Neural crest cell (in vitro differentiated cells): ENCODE measurements around the gene C11orf98. TPM values are rescaled to one million over a fixed set of nuclear protein-coding genes. Genes with fewer than 3 reads are reported as not detected.
A peak's percentile ranks its signal among the peaks of the same experiment; 100 is the strongest.

Experiments
- DNase-seq: peaks from one replicate; pipeline ENCODE4 v3.0.0; 2021; ENCODE audit warnings: low read depth, mixed read lengths, low spot score
- H3K27ac Mint-ChIP-seq: one replicate; pipeline ENCODE4 v1.8.0; 2021; ENCODE audit warnings: mild to moderate bottlenecking, mixed read lengths; ENCODE audit not compliant: unreplicated experiment
- H3K27me3 Mint-ChIP-seq: 2 replicates; pipeline ENCODE4 v1.8.0; 2021; ENCODE audit warnings: low read depth, mild to moderate bottlenecking, mixed read lengths
- H3K36me3 Mint-ChIP-seq: 2 replicates; pipeline ENCODE4 v1.8.0; 2021; ENCODE audit warnings: low read depth, mild to moderate bottlenecking, mixed read lengths
- H3K4me1 Mint-ChIP-seq: 2 replicates; pipeline ENCODE4 v1.8.0; 2021; ENCODE audit warnings: mixed read lengths
- H3K4me3 Mint-ChIP-seq: one replicate; pipeline ENCODE4 v1.8.0; 2021; ENCODE audit warnings: mild to moderate bottlenecking, mixed read lengths
- H3K9me3 Mint-ChIP-seq: 2 replicates; pipeline ENCODE4 v1.8.0; 2021; ENCODE audit warnings: mixed read lengths
- total RNA-seq: library from RNA; stranded (reverse); gene quantifications from 2 replicates; pipeline ENCODE4 v1.2.1, GENCODE V29; 2021
- TF ChIP-seq, protein P1 (sequence below): fragments of 200-600 bp; sonication (generic); conservative IDR thresholded peaks from 2 replicates; pipeline ENCODE4 v1.5.0; 2021; ENCODE audit warnings: antibody characterized with exemption, mild to moderate bottlenecking

Gene C11orf98
- total RNA-seq, 1 donor from 2014 or later = 97.4 TPM

DNA sequence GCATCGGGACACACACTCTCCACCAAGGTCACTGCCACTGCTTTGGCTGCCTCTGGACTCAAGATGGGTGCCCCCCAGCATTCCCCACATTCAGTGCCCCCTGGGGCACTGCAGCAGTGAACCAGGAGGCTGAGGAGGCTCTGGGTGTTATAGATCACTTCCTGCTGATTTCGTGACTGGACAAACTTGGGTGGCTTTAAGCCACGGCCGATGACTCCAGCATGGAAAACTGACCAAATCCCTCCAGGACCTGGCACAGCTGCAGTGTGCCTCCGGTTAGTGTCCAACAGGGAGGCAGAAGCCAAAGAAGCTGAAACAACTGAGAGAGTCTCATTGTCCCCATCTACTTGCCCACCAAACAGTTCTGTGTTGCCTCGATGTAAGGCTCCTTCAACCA lies 17.4 kb downstream of the C11orf98 start:
- Mint-ChIP-seq H3K9me3 (no peaks in the 10 kb centered on the region), H3K36me3 (peaks cover 2% of the 10 kb centered on the region), H3K27me3 (peaks cover 3% of the 10 kb centered on the region), H3K27ac (no peak overlapping the region), H3K4me1 (peaks cover 23% of the 10 kb centered on the region), H3K4me3 (no peak overlapping the region)
- TF ChIP-seq, protein P1, sequence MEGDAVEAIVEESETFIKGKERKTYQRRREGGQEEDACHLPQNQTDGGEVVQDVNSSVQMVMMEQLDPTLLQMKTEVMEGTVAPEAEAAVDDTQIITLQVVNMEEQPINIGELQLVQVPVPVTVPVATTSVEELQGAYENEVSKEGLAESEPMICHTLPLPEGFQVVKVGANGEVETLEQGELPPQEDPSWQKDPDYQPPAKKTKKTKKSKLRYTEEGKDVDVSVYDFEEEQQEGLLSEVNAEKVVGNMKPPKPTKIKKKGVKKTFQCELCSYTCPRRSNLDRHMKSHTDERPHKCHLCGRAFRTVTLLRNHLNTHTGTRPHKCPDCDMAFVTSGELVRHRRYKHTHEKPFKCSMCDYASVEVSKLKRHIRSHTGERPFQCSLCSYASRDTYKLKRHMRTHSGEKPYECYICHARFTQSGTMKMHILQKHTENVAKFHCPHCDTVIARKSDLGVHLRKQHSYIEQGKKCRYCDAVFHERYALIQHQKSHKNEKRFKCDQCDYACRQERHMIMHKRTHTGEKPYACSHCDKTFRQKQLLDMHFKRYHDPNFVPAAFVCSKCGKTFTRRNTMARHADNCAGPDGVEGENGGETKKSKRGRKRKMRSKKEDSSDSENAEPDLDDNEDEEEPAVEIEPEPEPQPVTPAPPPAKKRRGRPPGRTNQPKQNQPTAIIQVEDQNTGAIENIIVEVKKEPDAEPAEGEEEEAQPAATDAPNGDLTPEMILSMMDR = no peak
- DNase-seq = no peak

DNA sequence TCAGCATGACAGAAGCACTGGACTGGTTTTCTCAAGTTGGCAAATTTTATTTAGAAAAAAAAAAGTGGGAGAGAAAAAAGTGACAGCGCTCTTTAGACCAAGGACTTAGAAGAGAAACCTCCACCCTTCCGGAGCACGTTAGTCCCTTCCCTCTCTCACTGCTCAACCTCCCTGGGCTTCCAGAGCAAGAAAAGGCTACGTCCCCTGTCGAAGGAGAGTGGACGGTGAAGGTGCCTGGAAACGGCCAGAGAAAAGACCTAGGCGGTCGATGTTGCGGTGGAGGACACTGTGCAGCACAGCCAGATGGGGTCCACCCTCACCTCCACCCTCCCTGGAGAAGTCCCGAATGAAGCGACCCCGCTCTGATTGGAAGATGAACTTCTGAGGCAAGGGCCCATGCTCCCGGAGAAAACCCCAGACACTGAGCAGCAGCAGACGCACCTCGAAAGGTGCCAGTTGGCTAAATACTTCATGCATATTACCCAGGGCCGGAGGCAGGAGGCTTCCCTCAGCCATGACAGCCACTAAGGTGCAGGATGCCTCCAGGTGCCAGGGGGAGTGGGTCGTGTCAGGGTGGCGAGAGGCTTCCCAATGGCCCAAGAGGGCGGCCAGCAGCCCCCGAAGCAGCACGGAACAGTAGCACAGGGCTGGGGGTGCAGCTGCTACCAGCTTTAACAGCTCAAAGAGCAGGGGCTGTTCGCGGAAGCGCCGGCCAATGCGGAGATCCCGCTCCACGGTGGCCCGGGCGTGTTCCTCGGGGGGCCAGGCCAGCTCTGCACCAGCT lies 18.0 kb downstream of the C11orf98 start:
- Mint-ChIP-seq H3K36me3 (peaks cover 2% of the 10 kb centered on the region), H3K9me3 (no peaks in the 10 kb centered on the region), H3K4me3 (peak overlapping the region; percentile 99), H3K27me3 (peaks cover 3% of the 10 kb centered on the region), H3K4me1 (peaks cover 18% of the 10 kb centered on the region), H3K27ac (peak overlapping the region; percentile 99)
- TF ChIP-seq, protein P1 = no peak
- no peak for DNase-seq

DNA sequence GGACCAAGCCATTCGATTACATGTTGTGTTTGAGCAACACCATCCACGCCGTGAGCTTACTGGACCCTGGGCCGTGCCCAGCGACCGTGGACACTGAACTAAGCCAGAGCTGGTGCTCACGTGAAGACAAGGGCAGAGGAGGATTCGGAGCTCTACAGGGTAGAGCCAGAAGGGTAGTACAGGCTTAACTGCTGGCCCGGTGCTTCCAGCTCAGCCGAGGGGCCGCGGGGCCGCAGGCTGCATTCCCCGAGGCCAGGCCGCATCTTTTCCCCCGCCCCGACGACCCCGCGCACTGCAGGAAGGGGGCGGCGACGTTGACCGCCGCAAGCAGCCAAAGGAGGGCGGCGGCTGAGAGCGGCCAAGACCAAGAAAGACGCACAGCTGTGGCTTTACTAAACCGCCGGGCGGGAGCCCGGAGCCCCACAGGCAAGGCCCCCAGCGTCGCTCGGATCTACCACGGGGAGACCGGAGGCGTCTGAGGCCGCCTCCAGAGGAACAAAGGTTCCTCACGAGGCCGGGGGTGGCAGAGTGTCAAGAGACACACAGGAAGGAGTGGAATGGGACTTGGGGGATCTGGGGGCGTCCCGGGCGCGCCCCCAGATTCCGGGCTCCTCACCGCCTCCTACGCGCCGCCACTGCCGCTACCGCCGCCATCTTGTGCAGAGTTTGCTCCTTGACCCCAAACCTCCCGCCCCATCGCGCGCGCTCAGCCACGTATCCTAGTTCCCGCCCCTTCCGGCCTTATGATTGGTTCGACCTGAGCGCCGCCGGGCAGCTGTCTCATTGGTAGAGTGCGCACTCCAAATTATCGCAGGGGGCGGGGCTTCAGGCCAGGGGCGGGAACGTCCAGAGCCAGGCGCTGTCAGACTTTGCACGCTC lies 18.8 kb downstream of the C11orf98 start, which contains the start of gene GANAB:
TSS of gene GANAB (minus strand) at position 668 of the 879 bp plus-strand sequence. CDS start at position 654, 14 bp downstream.
- H3K4me3 Mint-ChIP-seq = peak within 1 kb of the TSS; percentile 99
- TF ChIP-seq, protein P1 = no peak
- H3K27me3 Mint-ChIP-seq = peaks cover 3% of the 10 kb centered on the region
- H3K27ac Mint-ChIP-seq = peak within 1 kb of the TSS; percentile 99
- H3K9me3 Mint-ChIP-seq = no peaks in the 10 kb centered on the region
- H3K4me1 Mint-ChIP-seq = peaks cover 18% of the 10 kb centered on the region
- H3K36me3 Mint-ChIP-seq = peaks cover 2% of the 10 kb centered on the region
- DNase-seq = peak; percentile 98

DNA sequence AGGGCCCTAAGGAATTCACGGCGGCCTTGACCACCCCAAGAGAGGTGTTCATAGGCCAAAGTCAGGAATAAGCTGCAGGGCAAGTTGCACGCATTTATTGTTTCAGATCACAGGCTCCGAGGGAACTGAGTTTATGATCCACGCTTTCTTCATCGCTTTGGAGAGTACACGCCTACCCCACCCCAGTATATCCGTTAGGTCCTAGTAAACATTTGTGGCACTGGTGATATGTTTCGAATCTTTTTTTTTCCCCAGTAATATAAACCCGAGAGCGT lies 19.4 kb downstream of the C11orf98 start:
- DNase-seq = no peak
- Mint-ChIP-seq H3K27ac (peak overlapping the region; percentile 99), H3K9me3 (no peaks in the 10 kb centered on the region), H3K36me3 (peaks cover 2% of the 10 kb centered on the region), H3K4me3 (peak overlapping the region; percentile 99), H3K4me1 (peaks cover 22% of the 10 kb centered on the region), H3K27me3 (peaks cover 3% of the 10 kb centered on the region)
- TF ChIP-seq, protein P1 = no peak

DNA sequence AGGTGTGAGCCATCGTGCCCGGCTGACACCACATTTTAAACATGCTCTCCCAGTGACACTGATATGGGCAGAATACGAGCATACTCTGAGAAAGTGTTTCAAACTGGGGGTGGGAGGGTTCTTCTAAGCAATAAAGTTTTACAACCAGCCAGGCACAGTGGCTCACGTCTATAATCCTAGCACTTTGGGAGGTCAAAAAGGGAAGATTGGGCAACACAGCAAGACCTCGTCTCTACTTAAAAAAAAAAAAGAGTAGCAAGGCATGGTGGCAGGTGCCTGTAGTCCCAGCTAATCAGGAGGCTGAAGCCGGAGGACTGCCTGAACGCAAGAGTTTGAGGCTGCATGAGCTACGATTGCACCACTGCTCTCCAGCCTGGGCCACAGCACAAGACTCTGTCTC lies 20.8 kb downstream of the C11orf98 start:
- peaks cover 3% of the 10 kb centered on the region for H3K27me3 Mint-ChIP-seq
- peaks cover 8% of the 10 kb centered on the region for H3K36me3 Mint-ChIP-seq
- H3K4me1 Mint-ChIP-seq = peaks cover 28% of the 10 kb centered on the region
- no peak overlapping the region for H3K27ac Mint-ChIP-seq
- TF ChIP-seq, protein P1 = no peak
- DNase-seq = no peak
- H3K9me3 Mint-ChIP-seq = no peaks in the 10 kb centered on the region
- peak overlapping the region; percentile 49 for H3K4me3 Mint-ChIP-seq
